Nephron (organoid): ENCODE results near the gene L3MBTL3.

ENCODE experiments used
- H3K27ac Mint-ChIP-seq, 3 experiments: 2 replicates each; pipeline ENCODE4 v1.8.0; 2020; ENCODE audit warnings: mixed read lengths in 3 of 3, mild to moderate bottlenecking in 2 of 3, moderate library complexity in 1 of 3
- H3K27me3 Mint-ChIP-seq: 2 replicates; pipeline ENCODE4 v1.8.0; 2021; ENCODE audit warnings: low read depth, mild to moderate bottlenecking, moderate library complexity, mixed read lengths
- H3K36me3 Mint-ChIP-seq: 2 replicates; pipeline ENCODE4 v1.8.0; 2020; ENCODE audit warnings: low read depth, mixed read lengths
- H3K4me1 Mint-ChIP-seq: 2 replicates; pipeline ENCODE4 v1.8.0; 2020; ENCODE audit warnings: mixed read lengths
- H3K4me3 Mint-ChIP-seq, 3 experiments: 2 replicates each; pipeline ENCODE4 v1.8.0; 2020; ENCODE audit warnings: mild to moderate bottlenecking in 3 of 3, mixed read lengths in 3 of 3, moderate library complexity in 2 of 3
- H3K9me3 Mint-ChIP-seq: 2 replicates; pipeline ENCODE4 v1.8.0; 2020; ENCODE audit warnings: mixed read lengths
- TF ChIP-seq, protein P1 (sequence below), 3 experiments: fragments of 200-600 bp; sonication (generic); IDR thresholded peaks; one replicate each; pipeline ENCODE4 v1.5.0; 2021; ENCODE audit warnings: antibody characterized with exemption in 3 of 3; ENCODE audit not compliant: unreplicated experiment in 3 of 3

L3MBTL3 gene

DNA sequence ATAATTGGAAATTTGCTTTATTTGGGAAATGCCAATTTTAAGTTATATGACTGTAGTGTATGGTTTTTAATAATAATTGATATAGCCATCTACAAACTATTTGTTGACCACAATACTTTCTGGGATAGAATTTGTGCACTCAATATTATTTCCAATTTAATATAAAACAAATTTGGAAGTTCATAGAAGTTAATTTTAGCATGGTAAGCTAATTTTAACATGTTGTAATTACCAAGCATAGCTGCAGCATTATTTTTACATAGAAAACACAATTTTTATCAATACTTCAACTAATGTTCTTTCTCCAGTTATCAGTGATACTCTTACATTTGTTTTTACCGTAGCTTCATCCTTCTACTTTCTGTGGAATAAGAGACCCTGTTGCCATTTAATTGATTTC lies 100.8 kb downstream of the L3MBTL3 start:
- no peak overlapping the region for H3K27ac Mint-ChIP-seq

DNA sequence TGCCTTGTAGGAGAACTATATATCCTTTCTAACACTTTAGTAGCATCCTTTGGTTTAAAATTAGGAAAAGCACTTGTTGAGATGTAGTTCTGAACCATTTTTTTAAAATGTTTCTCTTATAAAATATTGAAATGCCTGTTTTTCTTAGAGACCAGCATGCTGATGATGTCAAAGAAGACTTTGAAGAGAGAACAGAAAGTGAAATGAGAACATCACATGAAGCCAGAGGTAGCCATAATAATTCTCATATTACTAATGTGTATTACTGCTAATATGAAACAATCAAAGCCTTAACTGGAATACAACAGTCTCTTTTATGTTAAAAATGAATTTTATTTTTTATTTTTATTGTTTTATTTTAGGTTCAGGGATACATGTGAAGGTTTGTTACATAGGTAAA lies 102.3 kb downstream of the L3MBTL3 start:
- TF ChIP-seq, protein P1, sequence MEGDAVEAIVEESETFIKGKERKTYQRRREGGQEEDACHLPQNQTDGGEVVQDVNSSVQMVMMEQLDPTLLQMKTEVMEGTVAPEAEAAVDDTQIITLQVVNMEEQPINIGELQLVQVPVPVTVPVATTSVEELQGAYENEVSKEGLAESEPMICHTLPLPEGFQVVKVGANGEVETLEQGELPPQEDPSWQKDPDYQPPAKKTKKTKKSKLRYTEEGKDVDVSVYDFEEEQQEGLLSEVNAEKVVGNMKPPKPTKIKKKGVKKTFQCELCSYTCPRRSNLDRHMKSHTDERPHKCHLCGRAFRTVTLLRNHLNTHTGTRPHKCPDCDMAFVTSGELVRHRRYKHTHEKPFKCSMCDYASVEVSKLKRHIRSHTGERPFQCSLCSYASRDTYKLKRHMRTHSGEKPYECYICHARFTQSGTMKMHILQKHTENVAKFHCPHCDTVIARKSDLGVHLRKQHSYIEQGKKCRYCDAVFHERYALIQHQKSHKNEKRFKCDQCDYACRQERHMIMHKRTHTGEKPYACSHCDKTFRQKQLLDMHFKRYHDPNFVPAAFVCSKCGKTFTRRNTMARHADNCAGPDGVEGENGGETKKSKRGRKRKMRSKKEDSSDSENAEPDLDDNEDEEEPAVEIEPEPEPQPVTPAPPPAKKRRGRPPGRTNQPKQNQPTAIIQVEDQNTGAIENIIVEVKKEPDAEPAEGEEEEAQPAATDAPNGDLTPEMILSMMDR (IDR thresholded peaks at IDR 0.05; ENCODE audit: unreplicated experiment in 3 of 3), result no peak
- no peaks in the 10 kb centered on the region for H3K9me3 Mint-ChIP-seq

More for the DNA sequence above, 100.8 kb downstream of the L3MBTL3 start:
- Mint-ChIP-seq H3K36me3 (peaks cover 11% of the 10 kb centered on the region), H3K27me3 (no peaks in the 10 kb centered on the region), H3K4me3 (no peak overlapping the region), H3K9me3 (no peaks in the 10 kb centered on the region), H3K4me1 (peaks cover 10% of the 10 kb centered on the region)
- TF ChIP-seq, protein P1 (IDR thresholded peaks at IDR 0.05; ENCODE audit: unreplicated experiment in 3 of 3), result no peak

DNA sequence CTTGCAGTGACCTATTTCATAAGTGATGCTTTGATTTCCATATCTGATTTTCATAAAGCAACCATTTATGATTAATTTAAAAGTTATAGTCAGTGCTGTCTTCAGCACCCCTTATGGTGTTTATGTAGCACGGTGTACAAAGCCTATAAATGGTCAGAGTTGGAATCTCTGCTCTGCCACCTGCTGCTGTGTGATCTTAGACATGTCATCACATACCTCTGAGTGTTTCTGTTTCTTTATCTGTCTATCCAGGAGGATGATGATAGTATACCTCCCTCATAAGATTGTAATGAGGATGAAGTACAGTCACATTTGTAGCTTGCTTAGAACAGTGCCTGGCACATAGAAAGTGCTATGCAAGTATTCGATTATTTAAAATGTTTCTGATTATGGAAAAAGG lies 103.9 kb downstream of the L3MBTL3 start:
- TF ChIP-seq, protein P1 (IDR thresholded peaks at IDR 0.05; ENCODE audit: unreplicated experiment in 3 of 3), result no peak
- H3K27ac Mint-ChIP-seq, result no peak overlapping the region
- no peaks in the 10 kb centered on the region for H3K27me3 Mint-ChIP-seq
- H3K4me3 Mint-ChIP-seq, result no peak overlapping the region
- peaks cover 11% of the 10 kb centered on the region for H3K36me3 Mint-ChIP-seq
- peaks cover 10% of the 10 kb centered on the region for H3K4me1 Mint-ChIP-seq
- H3K9me3 Mint-ChIP-seq, result no peaks in the 10 kb centered on the region

More for the DNA sequence above, 102.3 kb downstream of the L3MBTL3 start:
- Mint-ChIP-seq H3K4me3 (no peak overlapping the region), H3K36me3 (peaks cover 15% of the 10 kb centered on the region), H3K4me1 (peaks cover 10% of the 10 kb centered on the region), H3K27me3 (no peaks in the 10 kb centered on the region), H3K27ac (no peak overlapping the region)

DNA sequence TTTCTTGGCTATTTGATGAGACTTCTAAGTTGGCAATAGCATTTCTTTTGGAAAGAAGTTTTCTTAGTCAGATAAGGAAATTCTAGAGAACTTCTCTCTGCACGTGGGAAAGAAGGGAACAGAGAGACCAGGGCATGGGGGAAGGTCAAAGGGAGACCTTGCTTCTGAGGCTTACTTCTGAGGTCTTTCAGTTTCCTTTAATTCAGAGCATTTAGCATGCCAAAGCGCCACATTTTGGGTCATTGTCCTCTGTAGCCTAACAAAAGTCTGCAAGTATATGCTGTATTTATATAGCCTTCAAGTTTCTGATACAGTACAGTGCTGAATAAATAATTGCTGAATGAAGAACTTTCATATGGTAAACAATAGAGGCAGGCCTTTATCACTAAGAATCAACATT lies 108.8 kb downstream of the L3MBTL3 start:
- Mint-ChIP-seq H3K27me3 (no peaks in the 10 kb centered on the region), H3K27ac (no peak overlapping the region), H3K36me3 (peaks cover 14% of the 10 kb centered on the region), H3K9me3 (no peaks in the 10 kb centered on the region), H3K4me1 (no peaks in the 10 kb centered on the region), H3K4me3 (no peak overlapping the region)
- TF ChIP-seq, protein P1 (IDR thresholded peaks at IDR 0.05; ENCODE audit: unreplicated experiment in 3 of 3), result no peak

DNA sequence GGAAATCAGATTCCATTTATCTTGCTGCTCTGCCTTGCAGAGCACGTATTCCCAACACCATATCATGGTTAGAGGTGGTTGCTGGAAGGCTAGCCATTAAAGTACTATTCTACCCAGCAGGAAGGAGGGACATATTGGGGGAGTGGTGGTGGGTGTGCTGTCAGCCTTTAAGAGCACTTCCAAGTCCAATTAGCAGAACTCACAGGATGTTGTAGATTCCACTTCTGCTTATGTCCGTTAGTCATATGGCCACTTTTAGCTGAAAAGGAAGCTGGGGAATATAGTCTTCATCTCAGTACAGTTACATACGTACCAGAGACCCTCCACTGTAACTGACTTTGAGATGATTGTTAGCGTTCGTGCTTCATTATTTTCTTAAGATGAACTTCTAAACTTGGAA lies 109.9 kb downstream of the L3MBTL3 start:
- H3K4me3 Mint-ChIP-seq, result no peak overlapping the region
- no peak overlapping the region for H3K27ac Mint-ChIP-seq
- H3K4me1 Mint-ChIP-seq, result no peaks in the 10 kb centered on the region
- H3K36me3 Mint-ChIP-seq, result peaks cover 16% of the 10 kb centered on the region
- TF ChIP-seq, protein P1 (IDR thresholded peaks at IDR 0.05; ENCODE audit: unreplicated experiment in 3 of 3), result no peak
- no peaks in the 10 kb centered on the region for H3K9me3 Mint-ChIP-seq
- H3K27me3 Mint-ChIP-seq, result no peaks in the 10 kb centered on the region

DNA sequence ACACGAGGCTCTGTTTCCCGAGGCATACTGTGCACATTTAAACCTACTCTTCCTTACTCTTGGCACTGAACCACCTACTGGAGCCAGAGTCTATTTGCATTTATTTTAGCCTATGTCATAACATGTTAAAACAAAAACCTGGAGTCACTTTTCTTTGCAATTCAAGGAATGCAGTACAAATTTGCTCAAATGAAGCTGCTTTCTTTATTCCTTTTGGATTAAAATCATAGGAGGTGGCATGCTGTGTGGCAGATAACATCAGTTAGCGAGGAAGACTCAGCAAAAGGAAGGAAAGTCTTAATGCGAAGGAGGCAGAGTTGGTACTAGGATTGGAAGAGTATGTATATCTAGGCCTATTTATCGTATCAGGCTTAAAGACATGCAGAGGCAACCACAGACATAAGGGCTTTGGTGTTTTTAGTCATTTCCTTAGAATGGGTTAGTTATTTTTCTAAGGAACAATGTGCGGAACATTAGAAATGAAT lies 111.4 kb downstream of the L3MBTL3 start:
- Mint-ChIP-seq H3K27me3 (no peaks in the 10 kb centered on the region), H3K9me3 (no peaks in the 10 kb centered on the region), H3K4me1 (peaks cover 5% of the 10 kb centered on the region), H3K4me3 (no peak overlapping the region), H3K27ac (no peak overlapping the region), H3K36me3 (peaks cover 24% of the 10 kb centered on the region)
- TF ChIP-seq, protein P1 (IDR thresholded peaks at IDR 0.05; ENCODE audit: unreplicated experiment in 3 of 3), result no peak
